KG1 (cell line): ENCODE data around the gene ACOT7.

ENCODE experiments used
- DNase-seq: peaks from one replicate; lab custom pipeline; 2025; lab: John Stamatoyannopoulos, UW

The ACOT7 gene

DNA sequence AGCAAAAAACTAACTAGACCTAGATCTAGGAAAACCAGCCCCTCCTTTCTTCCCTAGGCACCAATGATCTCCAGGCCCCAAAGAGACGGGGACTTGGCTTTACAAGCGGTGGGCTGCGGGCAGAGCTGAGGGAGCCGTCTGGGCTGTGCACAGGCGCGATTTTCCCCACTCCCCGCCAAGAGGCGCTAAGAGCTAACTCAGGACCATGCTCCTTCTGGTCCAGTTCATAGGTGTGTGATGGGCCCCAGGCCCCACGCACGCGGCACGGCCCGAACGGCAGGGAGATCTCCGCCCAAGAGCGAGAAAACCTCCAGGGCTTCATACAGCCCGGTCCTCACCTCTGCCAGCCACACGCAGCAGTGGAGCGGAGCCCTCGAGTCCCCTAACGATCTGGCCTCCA lies 125.2 kb downstream of the ACOT7 start:
- no peak for DNase-seq

DNA sequence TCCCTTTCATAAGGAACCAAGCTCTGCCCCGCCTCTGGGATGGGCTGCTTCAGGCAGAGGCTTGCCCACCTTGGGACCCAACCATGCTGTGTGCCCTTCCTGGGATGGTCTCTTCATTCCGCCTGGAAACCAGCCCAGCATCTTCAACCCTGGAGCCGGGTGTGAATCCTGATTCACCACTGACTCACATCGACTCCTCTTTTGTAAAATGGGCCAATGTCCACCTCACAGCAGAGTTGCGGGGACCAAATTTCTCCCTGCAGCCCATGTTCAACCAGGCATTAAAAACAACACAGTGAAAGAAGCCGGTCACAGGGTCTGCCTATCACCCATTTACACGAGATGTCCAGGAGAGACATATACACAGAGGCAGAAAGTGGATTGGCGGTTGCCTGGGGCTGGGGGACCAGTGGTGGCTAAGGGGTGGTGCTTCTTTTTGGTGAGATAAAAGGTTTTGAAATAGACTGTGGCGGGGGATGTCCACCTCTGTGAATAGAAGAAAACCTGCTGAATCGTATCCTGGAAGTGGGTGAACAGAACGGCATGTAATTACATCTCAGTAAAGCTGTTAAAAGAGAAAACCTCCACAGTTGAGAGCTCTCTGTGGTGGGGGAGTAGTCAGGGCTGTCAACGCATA lies 125.8 kb downstream of the ACOT7 start:
- no peak for DNase-seq

DNA sequence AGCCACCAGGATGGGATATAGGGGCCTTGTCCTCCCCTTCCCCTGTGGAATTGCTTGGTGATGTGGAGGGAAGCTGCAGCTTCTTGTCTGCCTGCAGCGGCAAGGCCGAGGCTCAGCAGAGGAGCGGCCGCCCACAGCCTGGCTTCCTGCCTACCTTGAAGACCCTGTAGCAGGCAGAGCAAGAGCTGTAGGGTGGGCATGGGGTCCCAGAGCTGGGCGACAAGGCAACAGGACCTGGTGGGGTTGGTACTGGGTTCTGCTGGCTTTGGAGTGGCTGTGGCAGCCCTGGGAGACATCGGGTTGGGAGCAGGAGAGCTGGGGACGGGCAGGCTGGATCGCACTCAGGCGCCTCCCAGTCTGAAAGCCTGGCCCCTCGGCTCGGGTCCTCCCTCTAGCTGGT lies 126.9 kb downstream of the ACOT7 start:
- DNase-seq = no peak

DNA sequence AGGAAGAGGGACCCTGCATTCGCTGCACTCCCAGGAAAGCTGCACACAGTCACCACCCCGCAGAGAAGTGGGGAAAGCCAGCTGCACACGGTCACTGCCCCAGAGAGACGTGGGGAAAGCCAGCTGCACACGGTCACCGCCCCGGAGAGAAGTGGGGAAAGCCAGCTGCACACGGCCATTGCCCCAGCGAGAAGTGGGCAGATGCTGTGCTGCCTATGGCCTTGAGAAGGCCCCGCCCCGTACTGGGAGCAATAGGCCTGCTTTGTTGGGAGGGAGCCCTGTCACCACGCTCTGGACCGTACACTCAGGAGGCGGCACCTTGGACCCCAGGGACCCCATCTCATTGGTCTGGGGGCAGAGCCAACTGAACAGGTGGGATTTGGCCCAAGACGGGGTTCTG lies 128.4 kb downstream of the ACOT7 start:
- no peak for DNase-seq

DNA sequence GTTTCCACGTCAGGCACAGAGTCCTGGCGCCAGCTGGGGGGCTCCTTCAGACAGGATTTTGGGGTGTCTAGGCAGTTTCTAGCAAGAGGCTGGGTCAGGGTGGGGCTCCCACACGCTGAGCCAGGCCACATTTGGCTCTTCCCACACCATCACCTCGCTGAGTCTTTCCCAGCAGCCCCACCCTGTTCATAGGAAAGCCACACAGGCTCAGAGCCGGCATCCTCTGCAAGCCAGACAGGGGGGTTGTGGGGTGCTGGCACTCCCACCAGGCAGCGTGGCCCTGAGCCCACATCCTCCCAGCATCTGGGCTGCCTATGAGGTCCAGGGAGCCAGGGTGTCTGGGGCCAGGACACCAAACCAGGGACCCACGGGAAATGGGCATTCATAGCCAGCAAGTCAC lies 129.9 kb downstream of the ACOT7 start:
- no peak for DNase-seq

DNA sequence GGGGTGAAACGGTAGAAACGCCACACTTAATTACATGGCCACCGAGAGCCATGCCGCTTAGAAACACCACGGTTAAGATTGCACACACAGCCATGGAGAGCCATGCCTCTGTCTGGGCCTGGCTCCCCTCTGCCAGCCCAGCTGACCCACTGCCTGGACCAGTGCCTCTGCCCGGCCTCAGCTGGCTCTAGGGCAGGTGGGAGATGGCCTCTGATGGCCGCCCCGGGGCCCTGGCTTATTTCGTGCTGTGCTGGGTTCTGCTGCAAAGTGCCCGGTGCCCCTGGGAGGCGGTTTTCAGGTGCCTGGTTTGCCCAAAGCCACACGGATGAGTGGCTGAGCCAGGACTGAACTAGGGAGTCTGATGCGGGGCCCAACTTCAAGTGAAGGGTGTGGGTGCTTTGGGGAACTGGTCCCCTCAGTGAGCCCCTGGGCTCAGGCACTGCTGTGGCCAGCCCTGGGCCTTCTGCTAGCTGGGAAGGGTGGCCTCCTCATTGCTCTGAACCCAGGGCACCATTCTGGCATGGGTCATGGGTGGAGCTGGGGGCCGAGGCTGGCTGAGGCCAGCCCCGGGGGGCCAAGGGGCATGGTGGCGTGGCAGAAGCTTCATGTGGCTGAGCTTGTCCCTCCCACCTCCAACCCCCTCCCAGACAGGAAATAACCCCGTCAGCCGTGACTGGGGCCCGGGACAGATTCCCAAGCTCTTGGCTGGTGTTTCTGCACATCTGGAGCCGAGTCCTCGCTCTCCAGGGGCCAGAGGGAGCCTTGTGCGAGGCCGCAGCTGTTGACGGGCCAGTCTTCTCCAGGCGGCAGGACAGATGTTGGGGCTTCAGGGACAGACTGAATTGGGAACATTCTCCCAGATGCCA lies 130.8 kb downstream of the ACOT7 start:
- no peak for DNase-seq

DNA sequence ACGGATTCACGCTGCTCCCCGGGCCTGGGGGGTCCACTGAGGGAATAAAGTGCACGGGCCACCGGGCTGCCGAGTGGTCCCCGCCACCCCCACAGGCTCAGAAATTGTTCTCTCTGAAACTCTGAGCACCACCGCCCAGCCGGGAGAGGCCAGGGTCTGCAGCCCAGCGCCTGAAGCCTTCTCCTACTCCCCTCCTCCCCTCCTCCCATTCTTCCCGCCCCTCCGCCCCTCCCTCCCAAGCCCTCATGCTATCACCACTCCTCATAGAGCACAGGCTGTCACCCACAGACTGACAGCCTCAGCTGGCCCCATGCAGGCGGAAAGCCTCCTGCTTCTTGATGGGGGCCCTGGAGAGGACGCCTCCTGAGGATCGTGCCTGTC lies 132.0 kb downstream of the ACOT7 start:
- no peak for DNase-seq

DNA sequence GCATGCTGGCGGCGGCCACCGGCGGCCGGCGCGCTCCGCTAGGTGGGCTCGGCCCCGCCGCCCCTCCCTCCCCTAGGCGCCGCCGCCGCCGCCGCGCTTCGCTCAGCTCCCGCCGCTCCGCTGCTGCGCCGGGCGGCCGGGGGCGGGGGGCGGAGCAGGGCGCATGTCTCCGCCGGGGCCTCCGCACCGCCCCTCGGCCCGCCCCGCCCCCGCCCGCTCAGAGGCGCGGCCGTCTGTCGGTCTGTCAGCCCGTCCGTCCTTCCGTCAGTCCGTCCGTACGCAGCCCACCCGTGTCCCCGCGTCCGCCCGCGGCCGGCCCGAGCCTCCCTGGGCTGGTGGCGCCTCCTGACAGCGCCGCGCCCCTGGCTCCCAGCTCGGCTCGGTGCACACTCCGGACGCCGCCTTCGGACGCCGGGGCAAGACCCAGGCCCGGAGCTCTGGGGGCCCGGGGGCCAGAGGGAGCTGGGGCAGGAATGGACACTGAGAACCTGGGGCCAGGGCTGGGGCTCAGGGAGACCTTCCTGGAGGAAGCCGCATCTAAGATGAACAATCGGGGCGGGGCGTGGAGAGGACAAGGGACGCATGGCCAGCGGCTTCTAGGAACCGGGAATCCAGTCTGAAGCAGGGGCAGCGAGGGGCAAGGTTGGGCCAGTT lies 132.5 kb downstream of the ACOT7 start, which contains the start of gene GPR153:
GPR153 (minus strand) TSS at position 138 of the 654 bp plus-strand sequence. CDS start 6,193 bp downstream, outside the sequence.
- no peak for DNase-seq

DNA sequence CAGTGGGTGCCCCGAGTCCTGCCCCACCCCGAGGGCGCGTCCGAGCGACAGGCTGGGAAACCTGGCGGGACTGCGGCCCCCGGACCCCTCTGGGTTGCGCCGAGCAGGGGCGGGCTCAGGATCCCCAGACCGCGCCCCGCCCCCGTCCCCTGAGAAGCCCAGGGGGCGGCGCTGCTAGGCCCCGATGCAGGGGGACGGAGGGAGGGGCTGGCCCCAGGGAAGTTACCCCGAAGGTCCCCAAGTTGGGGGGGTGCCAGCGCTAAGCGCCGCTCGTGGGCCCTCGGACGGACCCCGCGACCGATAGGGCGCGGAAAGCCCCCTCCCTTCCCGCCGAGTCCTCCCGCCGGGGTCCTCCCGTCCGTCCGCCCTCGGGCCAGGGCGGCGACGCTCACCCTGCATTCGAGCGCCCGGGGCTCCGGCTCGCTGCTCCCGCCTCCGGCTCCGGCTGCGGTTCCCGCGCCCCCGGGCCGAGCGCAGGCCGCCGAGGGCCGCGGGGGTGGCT lies 133.1 kb downstream of the ACOT7 start:
- DNase-seq = no peak

DNA sequence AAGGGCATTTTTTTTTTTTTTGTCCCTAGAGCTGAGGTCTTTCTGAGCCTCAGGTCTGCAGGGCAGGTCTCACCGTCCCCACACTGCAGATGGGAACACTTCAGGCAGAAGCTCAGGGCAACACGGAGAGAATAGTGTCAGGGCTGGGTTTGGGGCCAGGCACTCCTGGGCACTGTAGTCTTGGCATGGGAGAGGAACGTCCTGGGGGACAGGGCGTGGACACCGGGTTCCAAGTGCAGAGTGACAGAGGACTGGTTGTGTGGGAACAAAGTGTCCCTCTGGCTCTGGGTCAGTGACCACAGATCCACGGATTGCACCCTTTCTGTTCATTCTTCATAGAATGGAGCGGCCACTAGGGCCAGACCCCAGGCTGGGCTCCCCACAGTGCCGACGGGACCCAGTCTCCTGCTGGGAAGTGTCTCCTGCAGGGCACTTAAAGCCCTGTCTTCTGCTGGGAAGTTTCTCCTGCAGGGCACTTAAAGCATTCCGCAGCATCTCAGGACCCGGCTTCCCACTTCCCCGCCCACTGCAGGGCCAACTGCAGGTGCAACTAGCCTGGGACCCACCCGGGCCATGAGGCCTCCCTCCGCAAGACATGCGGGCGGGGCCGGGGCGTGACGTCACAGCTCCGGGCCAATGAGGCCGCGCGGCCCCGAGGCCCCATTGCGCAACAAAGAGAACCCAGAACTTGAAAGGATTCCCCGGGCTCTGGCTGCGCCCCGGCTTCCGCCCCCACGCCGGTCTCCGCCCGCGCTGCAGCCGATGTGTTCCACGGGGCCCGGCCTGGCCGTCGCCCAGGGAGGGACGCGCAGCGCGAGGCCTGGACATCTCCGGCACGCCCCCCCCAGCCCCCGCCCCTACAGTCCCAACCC lies 133.8 kb downstream of the ACOT7 start:
- peak; percentile 41 for DNase-seq

DNA sequence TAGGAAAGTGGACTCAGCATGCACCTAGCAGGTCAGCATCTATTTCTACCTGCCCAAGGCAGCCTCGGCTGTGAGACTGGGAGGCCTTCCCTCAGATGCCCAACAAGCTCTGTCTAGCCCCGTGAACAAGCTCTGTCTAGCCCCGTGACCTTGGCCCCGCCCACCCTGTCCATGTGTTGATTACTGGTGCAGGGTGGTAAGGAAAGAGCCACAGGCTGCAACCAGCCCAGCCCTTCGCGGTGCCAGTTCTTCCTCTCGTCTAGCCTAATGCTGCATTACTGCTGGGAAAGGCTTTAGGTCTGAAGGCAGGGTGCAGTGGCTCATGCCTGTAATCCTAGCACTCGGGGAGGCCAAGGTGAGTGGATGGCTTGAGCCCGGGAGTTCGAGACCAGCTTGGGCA lies 134.9 kb downstream of the ACOT7 start:
- DNase-seq = no peak

DNA sequence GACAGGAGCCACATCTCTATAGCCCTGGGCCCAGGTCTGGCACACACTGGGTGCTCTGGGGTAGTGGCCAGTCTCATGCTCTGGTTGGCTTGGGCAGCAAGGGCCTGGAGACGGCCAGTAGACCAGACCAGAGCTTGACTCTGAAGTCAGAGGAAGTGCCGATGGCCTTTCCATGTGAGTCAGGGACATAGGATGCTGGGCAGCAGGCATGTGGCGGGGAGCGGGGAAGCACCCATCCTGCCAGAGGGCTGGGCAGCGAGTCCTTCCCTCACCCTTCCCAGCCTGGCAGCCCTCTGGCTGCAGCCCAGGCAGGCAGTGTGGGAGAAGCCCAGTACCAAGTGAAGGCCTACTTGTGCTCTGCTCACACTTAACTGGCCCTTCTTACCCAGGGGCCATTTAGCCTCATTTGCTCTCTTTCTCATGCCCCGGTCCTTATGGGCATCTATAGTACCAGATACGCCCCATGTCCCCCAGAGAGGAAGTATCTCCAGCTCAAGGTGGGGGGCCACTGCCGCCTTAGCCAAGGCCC lies 136.0 kb downstream of the ACOT7 start:
- DNase-seq = no peak

DNA sequence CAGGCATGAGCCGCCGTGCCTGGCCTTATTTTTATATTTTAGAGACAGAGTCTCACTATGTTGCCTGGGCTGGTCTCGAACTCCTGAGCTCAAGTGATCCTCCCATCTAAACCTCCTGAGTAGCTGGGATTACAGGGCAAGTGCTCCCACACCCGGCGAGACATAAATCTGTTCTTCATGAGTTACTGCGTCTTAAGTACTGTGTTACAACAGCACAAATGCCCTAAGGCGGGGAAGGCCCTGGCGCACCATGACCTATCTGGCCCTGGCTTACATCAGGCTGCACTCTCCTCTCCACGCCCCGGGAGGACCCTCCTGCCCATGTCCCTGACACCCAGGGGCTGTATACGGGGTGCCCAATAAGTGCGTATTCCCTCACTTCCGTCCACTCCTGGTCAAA lies 136.9 kb downstream of the ACOT7 start:
- DNase-seq = no peak

DNA sequence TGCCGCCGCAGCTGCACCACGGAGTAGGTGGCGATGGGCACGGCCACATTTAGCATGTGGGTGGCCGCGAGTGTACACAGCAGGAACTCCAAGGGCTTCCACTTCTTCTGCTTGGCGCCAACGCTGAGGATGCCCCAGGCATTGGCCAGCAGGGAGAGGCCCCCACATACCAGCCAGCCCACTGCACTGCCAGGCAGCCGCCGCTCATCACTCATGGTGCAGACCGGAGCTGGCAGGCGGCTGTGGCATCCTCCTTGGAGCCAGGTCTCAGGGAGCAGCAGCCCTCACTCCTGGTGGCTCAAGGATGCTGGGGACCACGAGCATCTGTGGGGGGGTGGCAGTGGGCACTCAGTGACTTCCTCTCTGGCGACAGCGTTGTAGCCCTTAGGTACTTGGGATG lies 138.9 kb downstream of the ACOT7 start:
- DNase-seq = no peak

DNA sequence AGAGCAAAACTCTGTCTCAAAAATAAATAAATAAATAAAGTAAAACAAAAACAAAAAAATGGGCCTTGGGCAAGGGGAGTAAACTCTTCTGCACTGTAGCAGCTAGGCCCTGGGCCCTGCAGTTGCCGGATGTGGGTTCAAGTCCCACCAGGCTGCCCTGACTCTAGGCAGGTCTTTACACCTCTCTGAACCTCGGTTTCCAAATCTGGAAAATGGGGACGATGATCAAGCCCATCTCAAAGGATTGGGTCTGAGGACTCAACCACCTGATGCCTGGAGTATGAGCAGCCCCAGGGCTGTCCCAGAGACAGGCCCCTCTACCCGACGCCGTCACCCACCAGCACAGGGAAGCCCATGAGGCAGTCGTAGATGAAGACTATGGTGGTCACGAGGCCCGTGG lies 140.2 kb downstream of the ACOT7 start:
- DNase-seq = no peak

DNA sequence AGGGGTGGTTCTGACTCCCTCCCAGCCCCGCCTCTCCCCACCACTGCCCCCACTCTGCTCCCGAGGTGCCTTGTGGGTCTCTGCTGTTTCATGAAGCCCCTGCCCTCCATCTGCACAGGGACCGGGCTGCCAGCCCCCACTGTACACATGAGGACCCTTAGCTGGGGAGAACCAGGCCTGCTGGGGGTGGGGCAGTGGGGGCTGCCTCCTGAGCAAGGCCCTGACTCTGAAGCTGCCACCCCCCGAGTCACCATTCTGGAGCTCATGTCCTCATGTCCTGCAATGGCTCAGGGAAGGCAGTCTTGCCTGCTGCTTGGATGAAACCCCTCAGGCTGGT lies 141.2 kb downstream of the ACOT7 start:
- DNase-seq = no peak

DNA sequence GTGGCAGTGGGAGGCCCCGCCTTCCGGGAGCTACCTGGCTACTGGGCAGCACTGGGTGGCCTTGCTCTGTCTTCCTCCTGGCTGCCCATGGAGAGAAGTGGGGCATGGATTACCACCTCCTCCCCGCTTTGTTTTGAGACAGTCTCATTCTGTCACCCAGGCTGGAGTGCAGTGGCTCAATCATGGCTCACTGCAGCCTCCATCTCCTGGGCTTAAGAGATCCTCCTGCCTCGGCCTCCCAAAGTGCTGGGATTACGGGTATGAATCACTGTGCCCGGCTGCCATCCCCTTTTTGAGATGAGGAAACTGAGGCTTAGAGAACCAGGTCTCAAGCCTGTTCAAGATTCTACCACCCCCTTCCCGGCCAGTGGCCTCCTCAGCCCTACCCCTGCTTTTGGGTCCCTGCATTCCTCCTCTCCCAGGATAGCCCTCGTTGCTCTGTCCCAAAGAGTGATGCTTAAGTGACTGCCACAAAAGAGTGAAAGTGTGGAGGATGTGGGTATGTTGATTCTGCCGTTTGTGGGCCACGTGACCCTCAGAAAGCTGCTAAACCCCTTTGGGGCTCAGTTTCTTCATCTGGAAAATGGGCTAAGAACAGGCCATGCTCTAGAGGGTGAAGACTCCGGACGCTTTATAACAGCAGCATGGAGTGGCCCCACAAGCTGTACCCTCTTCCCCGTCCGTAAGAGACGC lies 141.7 kb downstream of the ACOT7 start:
- no peak for DNase-seq

DNA sequence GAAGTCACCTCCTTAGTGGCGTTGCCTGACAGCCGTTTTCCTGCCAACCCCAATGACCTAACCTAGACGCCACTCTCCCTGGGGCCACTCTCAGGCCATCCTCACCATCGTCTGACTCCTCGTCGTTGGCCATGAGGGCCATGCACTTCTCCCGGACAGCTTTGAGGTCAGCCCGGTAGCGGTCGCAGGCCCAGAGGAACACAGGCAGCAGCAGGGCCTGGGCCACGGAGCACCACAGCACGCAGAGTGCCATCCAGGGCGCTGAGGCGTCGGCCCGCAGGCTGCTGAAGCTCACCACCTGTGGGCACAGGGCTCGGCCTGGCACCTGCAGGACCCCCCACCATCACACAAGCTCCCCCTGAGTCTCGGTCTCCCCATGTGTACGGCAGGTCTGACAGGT lies 142.3 kb downstream of the ACOT7 start:
- DNase-seq = no peak

DNA sequence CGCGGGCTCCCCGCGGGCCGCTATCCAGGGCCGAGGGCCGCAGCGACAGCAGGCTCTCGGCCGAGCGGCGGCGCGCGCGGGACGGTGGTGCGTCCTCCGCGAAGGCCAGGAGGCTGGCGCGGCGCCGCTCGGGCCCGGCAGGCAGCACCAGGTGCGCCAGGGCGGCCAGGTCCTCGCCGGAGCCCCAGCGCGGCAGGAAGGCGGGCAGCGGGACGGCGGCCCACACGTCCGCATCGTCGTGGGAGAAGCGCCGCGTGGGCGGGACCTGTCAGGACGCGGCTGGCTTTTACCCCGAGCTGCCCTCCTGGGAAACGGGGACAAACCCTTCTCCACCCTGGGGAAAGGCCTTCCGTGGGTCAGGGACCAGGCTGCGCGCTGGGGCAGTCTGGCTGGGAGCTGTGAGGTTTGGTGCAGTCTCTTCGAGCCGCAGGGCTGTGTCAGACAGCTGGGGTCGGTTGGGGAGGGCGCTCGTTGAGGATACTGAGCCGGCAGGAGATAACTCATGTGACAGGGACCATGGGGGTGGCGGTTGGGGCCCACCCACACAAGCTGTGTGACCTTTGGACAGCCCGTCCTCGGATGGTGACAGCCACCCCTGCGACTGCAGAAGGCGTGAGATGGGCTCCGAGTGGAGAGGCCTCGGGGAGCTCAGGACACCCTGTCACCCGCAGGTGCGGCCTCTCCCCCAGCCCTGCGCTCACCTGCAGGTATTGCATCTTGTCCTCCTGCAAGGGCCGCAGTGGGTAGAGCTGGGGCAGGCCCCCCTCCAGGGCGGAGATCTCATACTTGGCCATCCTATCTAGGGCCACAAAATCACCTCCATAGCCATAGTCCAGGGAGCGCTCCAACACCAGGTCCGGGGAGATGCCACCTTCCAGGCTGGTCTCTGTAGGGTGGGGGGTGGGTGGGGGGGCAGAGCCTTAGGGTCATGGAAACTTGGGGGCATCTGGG lies 143.6 kb downstream of the ACOT7 start:
- no peak for DNase-seq
